ENCODE measurements around the gene TOMM34. TPM values are rescaled to one million over a fixed set of nuclear protein-coding genes. Genes with fewer than 3 reads are reported as not detected.

The TOMM34 gene
- total RNA-seq, 1 experiment from 2014 or later = 35.9 TPM

DNA sequence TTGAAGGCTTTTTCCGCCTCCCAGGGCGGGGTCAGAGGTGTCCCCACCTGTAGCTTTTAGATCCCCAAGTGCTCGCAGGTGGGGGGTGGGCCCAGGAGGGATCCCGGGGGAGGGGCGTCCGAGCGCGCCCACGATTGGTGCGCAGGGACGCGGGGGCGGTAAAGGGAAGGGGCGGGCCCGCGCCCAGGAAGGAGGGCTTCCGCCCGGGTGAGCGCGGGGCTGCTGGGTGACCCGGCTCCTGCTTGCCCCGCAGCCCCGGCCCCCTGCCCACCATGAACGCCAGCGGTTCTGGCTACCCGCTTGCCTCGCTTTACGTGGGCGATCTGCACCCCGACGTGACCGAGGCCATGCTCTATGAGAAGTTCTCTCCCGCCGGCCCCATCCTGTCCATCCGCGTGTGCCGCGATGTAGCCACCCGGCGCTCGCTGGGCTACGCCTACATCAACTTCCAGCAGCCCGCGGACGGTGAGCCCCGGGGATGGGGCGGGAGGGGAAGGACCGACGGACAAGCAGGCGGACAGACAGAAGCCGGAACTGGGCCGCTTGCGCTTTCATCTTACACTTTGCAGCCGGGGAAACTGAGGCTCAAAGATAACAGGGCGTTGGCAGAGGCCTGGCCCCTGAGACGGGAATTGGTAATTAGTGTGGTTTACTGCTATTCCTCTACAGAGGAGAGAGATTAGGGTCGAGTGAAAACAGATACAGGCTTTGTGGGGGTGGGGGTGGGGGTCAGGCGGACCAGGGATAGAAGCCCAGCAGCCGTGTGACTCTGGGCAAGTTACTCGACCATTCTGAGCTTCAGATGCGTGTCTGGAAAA, 50.1 kb downstream of the TOMM34 start, which contains the start of gene PABPC1L (continued):
- TF ChIP-seq, protein P1, sequence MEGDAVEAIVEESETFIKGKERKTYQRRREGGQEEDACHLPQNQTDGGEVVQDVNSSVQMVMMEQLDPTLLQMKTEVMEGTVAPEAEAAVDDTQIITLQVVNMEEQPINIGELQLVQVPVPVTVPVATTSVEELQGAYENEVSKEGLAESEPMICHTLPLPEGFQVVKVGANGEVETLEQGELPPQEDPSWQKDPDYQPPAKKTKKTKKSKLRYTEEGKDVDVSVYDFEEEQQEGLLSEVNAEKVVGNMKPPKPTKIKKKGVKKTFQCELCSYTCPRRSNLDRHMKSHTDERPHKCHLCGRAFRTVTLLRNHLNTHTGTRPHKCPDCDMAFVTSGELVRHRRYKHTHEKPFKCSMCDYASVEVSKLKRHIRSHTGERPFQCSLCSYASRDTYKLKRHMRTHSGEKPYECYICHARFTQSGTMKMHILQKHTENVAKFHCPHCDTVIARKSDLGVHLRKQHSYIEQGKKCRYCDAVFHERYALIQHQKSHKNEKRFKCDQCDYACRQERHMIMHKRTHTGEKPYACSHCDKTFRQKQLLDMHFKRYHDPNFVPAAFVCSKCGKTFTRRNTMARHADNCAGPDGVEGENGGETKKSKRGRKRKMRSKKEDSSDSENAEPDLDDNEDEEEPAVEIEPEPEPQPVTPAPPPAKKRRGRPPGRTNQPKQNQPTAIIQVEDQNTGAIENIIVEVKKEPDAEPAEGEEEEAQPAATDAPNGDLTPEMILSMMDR (IDR thresholded peaks at IDR 0.05) = no peak
- TF ChIP-seq SMAD3 (CRISPR knock-in tag; IDR thresholded peaks at IDR 0.05; ENCODE audit: borderline replicate concordance) (no peak), ZNF423 (CRISPR knock-in tag; IDR thresholded peaks at IDR 0.05) (no peak), GRHL2 (CRISPR knock-in tag; IDR thresholded peaks at IDR 0.05; ENCODE audit: insufficient replicate concordance, severe bottlenecking) (no peak), FOXJ3 (CRISPR knock-in tag; IDR thresholded peaks at IDR 0.05; ENCODE audit: borderline replicate concordance) (no peak), ZNF232 (CRISPR knock-in tag; IDR thresholded peaks at IDR 0.05) (no peak), IRF2 (CRISPR knock-in tag; IDR thresholded peaks at IDR 0.05; ENCODE audit: borderline replicate concordance, low read depth) (no peak), JUN (CRISPR knock-in tag; IDR thresholded peaks at IDR 0.05) (0 out of 2 replicates have a peak, but pooled peaks have one; percentile 36), FOXK1 (CRISPR knock-in tag; IDR thresholded peaks at IDR 0.05) (peak; percentile 43; the same call in 1 of the 2 replicates), SOX15 (CRISPR knock-in tag; IDR thresholded peaks at IDR 0.05) (no peak), MYBL2 (CRISPR knock-in tag; IDR thresholded peaks at IDR 0.05) (no peak; the same call in 1 of the 2 replicates), ZNF138 (CRISPR knock-in tag; conservative IDR thresholded peaks at IDR 0.05) (no peak), ELF4 (CRISPR knock-in tag; IDR thresholded peaks at IDR 0.05; ENCODE audit: low read depth) (no peak)
- TF ChIP-seq, protein P2, sequence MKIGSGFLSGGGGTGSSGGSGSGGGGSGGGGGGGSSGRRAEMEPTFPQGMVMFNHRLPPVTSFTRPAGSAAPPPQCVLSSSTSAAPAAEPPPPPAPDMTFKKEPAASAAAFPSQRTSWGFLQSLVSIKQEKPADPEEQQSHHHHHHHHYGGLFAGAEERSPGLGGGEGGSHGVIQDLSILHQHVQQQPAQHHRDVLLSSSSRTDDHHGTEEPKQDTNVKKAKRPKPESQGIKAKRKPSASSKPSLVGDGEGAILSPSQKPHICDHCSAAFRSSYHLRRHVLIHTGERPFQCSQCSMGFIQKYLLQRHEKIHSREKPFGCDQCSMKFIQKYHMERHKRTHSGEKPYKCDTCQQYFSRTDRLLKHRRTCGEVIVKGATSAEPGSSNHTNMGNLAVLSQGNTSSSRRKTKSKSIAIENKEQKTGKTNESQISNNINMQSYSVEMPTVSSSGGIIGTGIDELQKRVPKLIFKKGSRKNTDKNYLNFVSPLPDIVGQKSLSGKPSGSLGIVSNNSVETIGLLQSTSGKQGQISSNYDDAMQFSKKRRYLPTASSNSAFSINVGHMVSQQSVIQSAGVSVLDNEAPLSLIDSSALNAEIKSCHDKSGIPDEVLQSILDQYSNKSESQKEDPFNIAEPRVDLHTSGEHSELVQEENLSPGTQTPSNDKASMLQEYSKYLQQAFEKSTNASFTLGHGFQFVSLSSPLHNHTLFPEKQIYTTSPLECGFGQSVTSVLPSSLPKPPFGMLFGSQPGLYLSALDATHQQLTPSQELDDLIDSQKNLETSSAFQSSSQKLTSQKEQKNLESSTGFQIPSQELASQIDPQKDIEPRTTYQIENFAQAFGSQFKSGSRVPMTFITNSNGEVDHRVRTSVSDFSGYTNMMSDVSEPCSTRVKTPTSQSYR (CRISPR knock-in tag; IDR thresholded peaks at IDR 0.05) = no peak
- TF ChIP-seq, protein P3, sequence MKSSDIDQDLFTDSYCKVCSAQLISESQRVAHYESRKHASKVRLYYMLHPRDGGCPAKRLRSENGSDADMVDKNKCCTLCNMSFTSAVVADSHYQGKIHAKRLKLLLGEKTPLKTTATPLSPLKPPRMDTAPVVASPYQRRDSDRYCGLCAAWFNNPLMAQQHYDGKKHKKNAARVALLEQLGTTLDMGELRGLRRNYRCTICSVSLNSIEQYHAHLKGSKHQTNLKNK (CRISPR knock-in tag; IDR thresholded peaks at IDR 0.05) = no peak
- TF ChIP-seq, protein P4, sequence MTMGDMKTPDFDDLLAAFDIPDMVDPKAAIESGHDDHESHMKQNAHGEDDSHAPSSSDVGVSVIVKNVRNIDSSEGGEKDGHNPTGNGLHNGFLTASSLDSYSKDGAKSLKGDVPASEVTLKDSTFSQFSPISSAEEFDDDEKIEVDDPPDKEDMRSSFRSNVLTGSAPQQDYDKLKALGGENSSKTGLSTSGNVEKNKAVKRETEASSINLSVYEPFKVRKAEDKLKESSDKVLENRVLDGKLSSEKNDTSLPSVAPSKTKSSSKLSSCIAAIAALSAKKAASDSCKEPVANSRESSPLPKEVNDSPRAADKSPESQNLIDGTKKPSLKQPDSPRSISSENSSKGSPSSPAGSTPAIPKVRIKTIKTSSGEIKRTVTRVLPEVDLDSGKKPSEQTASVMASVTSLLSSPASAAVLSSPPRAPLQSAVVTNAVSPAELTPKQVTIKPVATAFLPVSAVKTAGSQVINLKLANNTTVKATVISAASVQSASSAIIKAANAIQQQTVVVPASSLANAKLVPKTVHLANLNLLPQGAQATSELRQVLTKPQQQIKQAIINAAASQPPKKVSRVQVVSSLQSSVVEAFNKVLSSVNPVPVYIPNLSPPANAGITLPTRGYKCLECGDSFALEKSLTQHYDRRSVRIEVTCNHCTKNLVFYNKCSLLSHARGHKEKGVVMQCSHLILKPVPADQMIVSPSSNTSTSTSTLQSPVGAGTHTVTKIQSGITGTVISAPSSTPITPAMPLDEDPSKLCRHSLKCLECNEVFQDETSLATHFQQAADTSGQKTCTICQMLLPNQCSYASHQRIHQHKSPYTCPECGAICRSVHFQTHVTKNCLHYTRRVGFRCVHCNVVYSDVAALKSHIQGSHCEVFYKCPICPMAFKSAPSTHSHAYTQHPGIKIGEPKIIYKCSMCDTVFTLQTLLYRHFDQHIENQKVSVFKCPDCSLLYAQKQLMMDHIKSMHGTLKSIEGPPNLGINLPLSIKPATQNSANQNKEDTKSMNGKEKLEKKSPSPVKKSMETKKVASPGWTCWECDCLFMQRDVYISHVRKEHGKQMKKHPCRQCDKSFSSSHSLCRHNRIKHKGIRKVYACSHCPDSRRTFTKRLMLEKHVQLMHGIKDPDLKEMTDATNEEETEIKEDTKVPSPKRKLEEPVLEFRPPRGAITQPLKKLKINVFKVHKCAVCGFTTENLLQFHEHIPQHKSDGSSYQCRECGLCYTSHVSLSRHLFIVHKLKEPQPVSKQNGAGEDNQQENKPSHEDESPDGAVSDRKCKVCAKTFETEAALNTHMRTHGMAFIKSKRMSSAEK (CRISPR knock-in tag; IDR thresholded peaks at IDR 0.05; ENCODE audit: borderline replicate concordance) = no peak
- TF ChIP-seq, protein P5, sequence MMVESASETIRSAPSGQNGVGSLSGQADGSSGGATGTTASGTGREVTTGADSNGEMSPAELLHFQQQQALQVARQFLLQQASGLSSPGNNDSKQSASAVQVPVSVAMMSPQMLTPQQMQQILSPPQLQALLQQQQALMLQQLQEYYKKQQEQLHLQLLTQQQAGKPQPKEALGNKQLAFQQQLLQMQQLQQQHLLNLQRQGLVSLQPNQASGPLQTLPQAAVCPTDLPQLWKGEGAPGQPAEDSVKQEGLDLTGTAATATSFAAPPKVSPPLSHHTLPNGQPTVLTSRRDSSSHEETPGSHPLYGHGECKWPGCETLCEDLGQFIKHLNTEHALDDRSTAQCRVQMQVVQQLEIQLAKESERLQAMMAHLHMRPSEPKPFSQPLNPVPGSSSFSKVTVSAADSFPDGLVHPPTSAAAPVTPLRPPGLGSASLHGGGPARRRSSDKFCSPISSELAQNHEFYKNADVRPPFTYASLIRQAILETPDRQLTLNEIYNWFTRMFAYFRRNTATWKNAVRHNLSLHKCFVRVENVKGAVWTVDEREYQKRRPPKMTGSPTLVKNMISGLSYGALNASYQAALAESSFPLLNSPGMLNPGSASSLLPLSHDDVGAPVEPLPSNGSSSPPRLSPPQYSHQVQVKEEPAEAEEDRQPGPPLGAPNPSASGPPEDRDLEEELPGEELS (CRISPR knock-in tag; IDR thresholded peaks at IDR 0.05) = peak; percentile 62; the same call in 1 of the 2 replicates
- TF ChIP-seq, protein P6, sequence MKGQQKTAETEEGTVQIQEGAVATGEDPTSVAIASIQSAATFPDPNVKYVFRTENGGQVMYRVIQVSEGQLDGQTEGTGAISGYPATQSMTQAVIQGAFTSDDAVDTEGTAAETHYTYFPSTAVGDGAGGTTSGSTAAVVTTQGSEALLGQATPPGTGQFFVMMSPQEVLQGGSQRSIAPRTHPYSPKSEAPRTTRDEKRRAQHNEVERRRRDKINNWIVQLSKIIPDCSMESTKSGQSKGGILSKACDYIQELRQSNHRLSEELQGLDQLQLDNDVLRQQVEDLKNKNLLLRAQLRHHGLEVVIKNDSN (CRISPR knock-in tag; IDR thresholded peaks at IDR 0.05) = no peak
- TF ChIP-seq, protein P7, sequence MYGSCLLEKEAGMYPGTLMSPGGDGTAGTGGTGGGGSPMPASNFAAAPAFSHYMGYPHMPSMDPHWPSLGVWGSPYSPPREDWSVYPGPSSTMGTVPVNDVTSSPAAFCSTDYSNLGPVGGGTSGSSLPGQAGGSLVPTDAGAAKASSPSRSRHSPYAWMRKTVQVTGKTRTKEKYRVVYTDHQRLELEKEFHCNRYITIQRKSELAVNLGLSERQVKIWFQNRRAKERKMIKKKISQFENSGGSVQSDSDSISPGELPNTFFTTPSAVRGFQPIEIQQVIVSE (CRISPR knock-in tag; IDR thresholded peaks at IDR 0.05; ENCODE audit: borderline replicate concordance) = no peak
- TF ChIP-seq, protein P8, sequence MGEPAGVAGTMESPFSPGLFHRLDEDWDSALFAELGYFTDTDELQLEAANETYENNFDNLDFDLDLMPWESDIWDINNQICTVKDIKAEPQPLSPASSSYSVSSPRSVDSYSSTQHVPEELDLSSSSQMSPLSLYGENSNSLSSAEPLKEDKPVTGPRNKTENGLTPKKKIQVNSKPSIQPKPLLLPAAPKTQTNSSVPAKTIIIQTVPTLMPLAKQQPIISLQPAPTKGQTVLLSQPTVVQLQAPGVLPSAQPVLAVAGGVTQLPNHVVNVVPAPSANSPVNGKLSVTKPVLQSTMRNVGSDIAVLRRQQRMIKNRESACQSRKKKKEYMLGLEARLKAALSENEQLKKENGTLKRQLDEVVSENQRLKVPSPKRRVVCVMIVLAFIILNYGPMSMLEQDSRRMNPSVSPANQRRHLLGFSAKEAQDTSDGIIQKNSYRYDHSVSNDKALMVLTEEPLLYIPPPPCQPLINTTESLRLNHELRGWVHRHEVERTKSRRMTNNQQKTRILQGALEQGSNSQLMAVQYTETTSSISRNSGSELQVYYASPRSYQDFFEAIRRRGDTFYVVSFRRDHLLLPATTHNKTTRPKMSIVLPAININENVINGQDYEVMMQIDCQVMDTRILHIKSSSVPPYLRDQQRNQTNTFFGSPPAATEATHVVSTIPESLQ (CRISPR knock-in tag; IDR thresholded peaks at IDR 0.05) = no peak
